CD4-positive, alpha-beta T cell treated with Interleukin-15 for 4 hours (primary cell): ENCODE results near the gene OAF.
"Not testable (repeated sequence)": the region's sequence is repeated elsewhere in the genome, so short reads cannot be mapped to it uniquely, and the experiment has no call there.

Experiments
- DNase-seq: peaks from one replicate; pipeline ENCODE4 v3.0.0-alpha.2; 2020; ENCODE audit warnings: low spot score

Gene OAF

GRCh38 chr11:120243221-120243620 is 32.4 kb downstream of the OAF start:
- no peak for DNase-seq

- DNase-seq = no peak
Measured at GRCh38 chr11:120244476-120245365, 33.9 kb downstream of the OAF start.

- DNase-seq = no peak
Measured at GRCh38 chr11:120245434-120245833, 34.6 kb downstream of the OAF start.

GRCh38 chr11:120248551-120249278 is 37.9 kb downstream of the OAF start:
- DNase-seq = peak; percentile 9

- DNase-seq = no peak
Measured at GRCh38 chr11:120249279-120250262, 38.7 kb downstream of the OAF start.

GRCh38 chr11:120253377-120253776 is 42.5 kb downstream of the OAF start:
- not testable (repeated sequence) for DNase-seq

- no peak for DNase-seq
Measured at GRCh38 chr11:120254788-120255518, 44.1 kb downstream of the OAF start.

GRCh38 chr11:120255519-120255866 is 44.7 kb downstream of the OAF start:
- no peak for DNase-seq

- DNase-seq = no peak
Measured at GRCh38 chr11:120256178-120256577, 45.3 kb downstream of the OAF start.

- no peak for DNase-seq
Measured at GRCh38 chr11:120256779-120257178, 45.9 kb downstream of the OAF start.

- DNase-seq = no peak
Measured at GRCh38 chr11:120257346-120257745, 46.5 kb downstream of the OAF start.

GRCh38 chr11:120258661-120259060 is 47.8 kb downstream of the OAF start:
- no peak for DNase-seq

- no peak for DNase-seq
Measured at GRCh38 chr11:120259241-120259640, 48.4 kb downstream of the OAF start.

GRCh38 chr11:120259988-120260565 is 49.2 kb downstream of the OAF start:
- DNase-seq = no peak

- no peak for DNase-seq
Measured at GRCh38 chr11:120260616-120261015, 49.8 kb downstream of the OAF start.

GRCh38 chr11:120261321-120261720 is 50.5 kb downstream of the OAF start:
- DNase-seq = no peak

- no peak for DNase-seq
Measured at GRCh38 chr11:120261931-120262330, 51.1 kb downstream of the OAF start.

GRCh38 chr11:120267319-120267718 is 56.5 kb downstream of the OAF start:
- DNase-seq = no peak

GRCh38 chr11:120268686-120269085 is 57.9 kb downstream of the OAF start:
- no peak for DNase-seq

GRCh38 chr11:120270386-120270785 is 59.6 kb downstream of the OAF start:
- no peak for DNase-seq

GRCh38 chr11:120271672-120272071 is 60.8 kb downstream of the OAF start:
- DNase-seq = no peak
